IMR-90 (cell line): ENCODE data around the gene TBC1D9. TPM values are rescaled to one million over a fixed set of nuclear protein-coding genes. Genes with fewer than 3 reads are reported as not detected.

Source experiments
- ATAC-seq: fragments of 200-7000 bp; cut with Tn5 transposase; 2 replicates; pipeline ENCODE4 v1.9.1; 2020; ENCODE audit warnings: low read depth, mild to moderate bottlenecking, moderate library complexity
- BruUV-seq: library from RNA; stranded (reverse); fragments of 400-500 nt; replicated peaks from 2 replicates; lab custom pipeline; 2021; lab: Mats Ljungman, UMichigan
- CTCF ChIA-PET: fragments of 300-600 bp; formaldehyde crosslinking; extraction: SDS; loops from one replicate; lab custom pipeline; 2021; ENCODE audit warnings: antibody characterized with exemption; lab: Yijun Ruan, JAX
- POLR2A ChIA-PET: fragments of 300-600 bp; sonication (Branson Sonifier 250); formaldehyde crosslinking; loops from one replicate; lab custom pipeline; 2022; ENCODE audit warnings: antibody characterized with exemption; ENCODE audit not compliant: unreplicated experiment; lab: Charles Lee
- DNase-seq: peaks from one replicate; pipeline ENCODE4 v3.0.0; 2013
- H2AFZ ChIP-seq: replicated peaks from 2 replicates; pipeline ENCODE3; 2013; ENCODE audit warnings: low read length, mild to moderate bottlenecking; ENCODE audit not compliant: poor library complexity
- H2AK5ac ChIP-seq: 2 replicates; pipeline ENCODE4 v1.6.1; 2013; ENCODE audit warnings: low read depth, low read length, inconsistent platforms
- H2AK9ac ChIP-seq: replicated peaks from 2 replicates; pipeline ENCODE3; 2013; ENCODE audit warnings: mild to moderate bottlenecking, low read depth, low read length, moderate library complexity; ENCODE audit not compliant: poor library complexity
- H2BK120ac ChIP-seq: 2 replicates; pipeline ENCODE4 v1.6.1; 2013; ENCODE audit warnings: low read depth, low read length, inconsistent platforms
- H2BK15ac ChIP-seq: 3 replicates; pipeline ENCODE4 v1.6.1; 2013; ENCODE audit warnings: low read depth, low read length, inconsistent platforms
- H2BK20ac ChIP-seq: 2 replicates; pipeline ENCODE4 v1.6.1; 2013; ENCODE audit warnings: low read depth, mild to moderate bottlenecking, inconsistent platforms, low read length, moderate library complexity
- H2BK5ac ChIP-seq: 2 replicates; pipeline ENCODE4 v1.6.1; 2013; ENCODE audit warnings: mild to moderate bottlenecking, low read depth, low read length, inconsistent platforms; ENCODE audit not compliant: poor library complexity, severe bottlenecking
- H3K14ac ChIP-seq: replicated peaks from 2 replicates; pipeline ENCODE4 v1.6.1; 2013; ENCODE audit warnings: low read depth, low read length, inconsistent platforms
- H3K18ac ChIP-seq: 2 replicates; pipeline ENCODE4 v1.6.1; 2013; ENCODE audit warnings: low read depth, low read length, control low read depth
- H3K23ac ChIP-seq: 2 replicates; pipeline ENCODE4 v1.6.1; 2013; ENCODE audit warnings: low read depth, low read length, inconsistent platforms
- H3K27ac ChIP-seq: 2 replicates; pipeline ENCODE4 v1.5.1; 2013; ENCODE audit warnings: mild to moderate bottlenecking, control low read depth, low read length; ENCODE audit not compliant: insufficient read depth
- H3K27me3 ChIP-seq: 2 replicates; pipeline ENCODE4 v1.6.1; 2013; ENCODE audit warnings: low read length; ENCODE audit not compliant: control insufficient read depth, insufficient read depth
- H3K36me3 ChIP-seq: 2 replicates; pipeline ENCODE4 v1.6.1; 2013; ENCODE audit warnings: low read length, mixed read lengths; ENCODE audit not compliant: control insufficient read depth, insufficient read depth
- H3K4ac ChIP-seq: 2 replicates; pipeline ENCODE4 v1.6.1; 2013; ENCODE audit warnings: low read depth, low read length, inconsistent platforms
- H3K4me1 ChIP-seq: 2 replicates; pipeline ENCODE4 v1.6.1; 2013; ENCODE audit warnings: low read length, mixed read lengths; ENCODE audit not compliant: control insufficient read depth, insufficient read depth
- H3K4me2 ChIP-seq: 2 replicates; pipeline ENCODE4 v1.6.1; 2013; ENCODE audit warnings: low read depth, mild to moderate bottlenecking, control low read depth, low read length, moderate library complexity
- H3K4me3 ChIP-seq: 2 replicates; pipeline ENCODE4 v1.5.1; 2013; ENCODE audit warnings: low read depth, mild to moderate bottlenecking, control low read depth, low read length, moderate library complexity; ENCODE audit not compliant: insufficient read depth
- H3K56ac ChIP-seq: 2 replicates; pipeline ENCODE4 v1.6.1; 2013; ENCODE audit warnings: low read length, inconsistent platforms; ENCODE audit not compliant: insufficient read depth; ENCODE audit errors: extremely low read depth
- H3K79me1 ChIP-seq, 2 experiments: 2 replicates each; pipeline ENCODE4 v1.6.1; 2013; ENCODE audit warnings: low read length in 2 of 2, inconsistent platforms in 1 of 2, low read depth in 1 of 2
- H3K9ac ChIP-seq: 2 replicates; pipeline ENCODE4 v1.6.1; 2013; ENCODE audit warnings: low read depth, low read length, control low read depth
- H3K9me1 ChIP-seq: 2 replicates; pipeline ENCODE4 v1.6.1; 2013; ENCODE audit warnings: low read length, inconsistent platforms; ENCODE audit not compliant: insufficient read depth
- H3K9me3 ChIP-seq: 2 replicates; pipeline ENCODE4 v1.6.1; 2013; ENCODE audit warnings: low read length; ENCODE audit not compliant: control insufficient read depth, insufficient read depth
- H4K20me1 ChIP-seq: 2 replicates; pipeline ENCODE4 v1.6.1; 2013; ENCODE audit warnings: low read length, inconsistent platforms; ENCODE audit not compliant: insufficient read depth
- H4K5ac ChIP-seq: 2 replicates; pipeline ENCODE4 v1.6.1; 2013; ENCODE audit warnings: mild to moderate bottlenecking, low read depth, low read length, control low read depth
- H4K8ac ChIP-seq, 2 experiments: 2 replicates each; pipeline ENCODE4 v1.6.1; 2013; ENCODE audit warnings: low read depth in 2 of 2, low read length in 2 of 2, control low read depth in 1 of 2, inconsistent platforms in 1 of 2
- H4K91ac ChIP-seq: 2 replicates; pipeline ENCODE4 v1.6.1; 2013; ENCODE audit warnings: low read depth, low read length, inconsistent platforms; ENCODE audit not compliant: insufficient read depth
- CTCF ChIP-seq: conservative IDR thresholded peaks from 2 replicates; pipeline ENCODE4 v1.5.1; 2012; ENCODE audit warnings: mild to moderate bottlenecking, low read depth, low read length, improper control_type of control experiment
- MAFK ChIP-seq: IDR thresholded peaks from 2 replicates; pipeline ENCODE4 v1.6.1; 2012; ENCODE audit warnings: low read depth, low read length, improper control_type of control experiment
- WGBS, 2 experiments: methylation state at CpG; one replicate each; pipeline versions ENCODE4 v1.1.5 to v1.1.7; 2013; ENCODE audit warnings: missing lambda C conversion rate in 2 of 2; ENCODE audit not compliant: insufficient read length in 1 of 2; ENCODE audit errors: extremely low coverage in 2 of 2; 5-methylcytosine and 5-hydroxymethylcytosine counted together
- dilution Hi-C: fragments of 300-500 bp; cut with HindIII; formaldehyde crosslinking; loops from one replicate; pipeline ENCODE4 v1.14.3; 2018; ENCODE audit warnings: low sequenced_read_pairs; ENCODE audit not compliant: unreplicated experiment
- in situ Hi-C: fragments of 300-500 bp; cut with MboI; formaldehyde crosslinking; loops from 3 replicates; pipeline ENCODE4 v1.14.3; 2019; ENCODE audit warnings: low sequenced_read_pairs, inconsistent platforms, mixed read lengths
- intact Hi-C: fragments of 100-400 bp; cut with micrococcal nuclease; formaldehyde crosslinking; loops from 2 replicates; pipeline ENCODE4 v1.10.0; 2022
- polyA plus RNA-seq, 3 experiments: library from polyadenylated mRNA; depleted of rRNA; stranded (reverse); fragments of >200 nt; gene quantifications; 2 replicates each; pipeline ENCODE4 v1.2.3, GENCODE V29; 2012; ENCODE audit warnings: low replicate concordance in 1 of 3
- total RNA-seq: library from RNA; depleted of rRNA; stranded (reverse); fragments of >200 nt; gene quantifications from 2 replicates; pipeline ENCODE4 v1.2.3, GENCODE V29; 2012

TBC1D9 gene
- total and polyA plus RNA-seq, 2 of the 4 experiments (the other 2 are of a cell fraction), result 11.7 to 15.2 TPM

- CTCF ChIA-PET, result no interaction called here
- TF ChIP-seq MAFK (no peak), CTCF (no peak)
- WGBS, 2 experiments, result 98% methylated on average over 16 of the region's 33 CpGs; no CpG with 5 or more reads in 1 of the 2 experiments
Measured at GRCh38 chr4:140643571-140644055, 112.6 kb downstream of the TBC1D9 start.

More at GRCh38 chr4:140643571-140644055, 112.6 kb downstream of the TBC1D9 start:
- Histone ChIP-seq H3K36me3 (peaks cover 6% of the 10 kb centered on the region; the same call in 1 of the 2 replicates), H4K8ac (no peak overlapping the region), H3K4ac (no peak overlapping the region), H2BK5ac (no peak overlapping the region), H2AFZ (no peak overlapping the region), H3K9me3 (no peaks in the 10 kb centered on the region), H4K91ac (no peak overlapping the region), H3K79me1 (no peaks in the 10 kb centered on the region), H3K9me1 (peaks cover 8% of the 10 kb centered on the region; the same call in 1 of the 2 replicates), H3K27ac (no peak overlapping the region), H3K4me1 (peaks cover 8% of the 10 kb centered on the region), H2AK9ac (no peak overlapping the region), H4K5ac (no peak overlapping the region), H3K4me3 (no peak overlapping the region), H3K14ac (no peak overlapping the region), H3K9ac (no peak overlapping the region), H2BK15ac (no peak overlapping the region), H4K20me1 (no peaks in the 10 kb centered on the region), H3K18ac (no peak overlapping the region), H3K23ac (no peak overlapping the region), H2AK5ac (no peak overlapping the region), H2BK120ac (no peak overlapping the region), H3K4me2 (no peak overlapping the region), H2BK20ac (no peak overlapping the region), H3K27me3 (no peaks in the 10 kb centered on the region), H3K56ac (no peak overlapping the region)
- DNase-seq (no peak), ATAC-seq (no peak)
- BruUV-seq, result no TSS peak
- POLR2A ChIA-PET, result no interaction called here
- in situ Hi-C loops, result no loop called here
- intact Hi-C loops, result no loop called here
- dilution Hi-C loops, result no loop called here
